Activated naive CD4-positive, alpha-beta T cell treated with anti-CD3 and anti-CD28 coated beads, Interleukin-2, amount 50 U/mL, for 24 hours (primary cell): ENCODE results near the gene PSEN2.
"Not testable (repeated sequence)": the region's sequence is repeated elsewhere in the genome, so short reads cannot be mapped to it uniquely, and the experiment has no call there.

ENCODE experiments used
- H3K27ac Mint-ChIP-seq: one replicate; pipeline ENCODE4 v1.8.0; 2021; ENCODE audit warnings: mild to moderate bottlenecking, mixed read lengths
- H3K27me3 Mint-ChIP-seq: one replicate; pipeline ENCODE4 v1.8.0; 2021; ENCODE audit warnings: mixed read lengths
- H3K36me3 Mint-ChIP-seq: one replicate; pipeline ENCODE4 v1.8.0; 2021; ENCODE audit warnings: mixed read lengths
- H3K4me1 Mint-ChIP-seq: one replicate; pipeline ENCODE4 v1.8.0; 2021; ENCODE audit warnings: mixed read lengths
- H3K4me3 Mint-ChIP-seq: one replicate; pipeline ENCODE4 v1.8.0; 2021; ENCODE audit warnings: mild to moderate bottlenecking, mixed read lengths
- H3K9me3 Mint-ChIP-seq: one replicate; pipeline ENCODE4 v1.8.0; 2021; ENCODE audit warnings: mixed read lengths

The PSEN2 gene

DNA sequence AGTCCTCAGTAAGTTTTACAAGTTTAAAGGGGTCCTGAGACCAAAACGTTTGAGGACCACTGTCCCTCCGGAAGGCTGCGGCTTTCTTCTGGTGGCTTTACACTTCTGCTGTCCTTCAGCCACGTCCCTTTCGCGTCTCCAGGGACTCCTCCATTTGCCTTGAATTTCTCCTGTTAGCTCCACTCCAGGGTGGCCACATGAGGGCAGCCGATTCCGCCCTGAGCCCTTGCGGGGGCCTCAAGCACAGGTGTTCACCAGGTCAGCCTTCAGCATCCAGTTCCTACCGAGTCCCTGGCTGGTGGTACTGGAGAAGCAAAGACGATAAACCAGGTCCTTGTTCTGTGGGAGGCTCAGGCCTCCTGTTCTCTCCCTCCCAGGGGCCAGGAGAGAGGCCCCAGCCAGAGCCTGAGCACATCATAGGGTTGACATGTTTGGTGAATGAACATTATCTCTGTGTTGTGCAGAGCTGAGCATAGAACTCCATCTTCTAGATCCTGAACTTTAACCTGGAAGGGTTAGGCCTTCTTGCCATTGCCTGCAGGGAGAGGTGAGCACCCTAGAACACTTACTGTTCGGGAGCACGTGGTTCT lies 42.3 kb downstream of the PSEN2 start:
- Mint-ChIP-seq H3K27ac (no peak overlapping the region), H3K4me3 (no peak overlapping the region), H3K4me1 (no peaks in the 10 kb centered on the region), H3K36me3 (no peaks in the 10 kb centered on the region), H3K27me3 (no peaks in the 10 kb centered on the region), H3K9me3 (no peaks in the 10 kb centered on the region)

GRCh38 chr1:226915672-226915995 lies 45.2 kb downstream of the PSEN2 start:
- H3K9me3 Mint-ChIP-seq, result no peaks in the 10 kb centered on the region
- H3K36me3 Mint-ChIP-seq, result no peaks in the 10 kb centered on the region
- H3K4me1 Mint-ChIP-seq, result no peaks in the 10 kb centered on the region
- no peak overlapping the region for H3K4me3 Mint-ChIP-seq
- H3K27me3 Mint-ChIP-seq, result no peaks in the 10 kb centered on the region
- no peak overlapping the region for H3K27ac Mint-ChIP-seq

DNA sequence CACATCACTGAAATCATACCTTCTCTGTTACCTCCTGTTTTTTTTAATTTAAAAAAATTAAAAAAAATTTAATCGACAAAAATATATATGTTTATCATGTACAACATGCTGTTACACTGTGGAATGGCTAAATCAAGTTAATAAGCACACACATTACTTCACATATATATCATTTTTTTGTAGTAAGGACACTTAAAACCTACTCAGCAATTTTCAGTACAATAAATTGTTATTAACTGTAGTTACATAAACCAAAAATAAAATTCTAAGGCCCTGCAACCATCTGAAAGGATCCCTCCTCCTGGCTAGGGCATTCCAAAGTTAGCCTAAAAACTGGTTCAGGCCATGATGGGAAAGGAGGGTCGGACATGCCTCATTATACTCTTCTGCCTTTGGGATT lies 46.1 kb downstream of the PSEN2 start:
- Mint-ChIP-seq H3K9me3 (no peaks in the 10 kb centered on the region), H3K27me3 (no peaks in the 10 kb centered on the region), H3K4me3 (no peak overlapping the region), H3K36me3 (no peaks in the 10 kb centered on the region), H3K27ac (no peak overlapping the region), H3K4me1 (no peaks in the 10 kb centered on the region)

DNA sequence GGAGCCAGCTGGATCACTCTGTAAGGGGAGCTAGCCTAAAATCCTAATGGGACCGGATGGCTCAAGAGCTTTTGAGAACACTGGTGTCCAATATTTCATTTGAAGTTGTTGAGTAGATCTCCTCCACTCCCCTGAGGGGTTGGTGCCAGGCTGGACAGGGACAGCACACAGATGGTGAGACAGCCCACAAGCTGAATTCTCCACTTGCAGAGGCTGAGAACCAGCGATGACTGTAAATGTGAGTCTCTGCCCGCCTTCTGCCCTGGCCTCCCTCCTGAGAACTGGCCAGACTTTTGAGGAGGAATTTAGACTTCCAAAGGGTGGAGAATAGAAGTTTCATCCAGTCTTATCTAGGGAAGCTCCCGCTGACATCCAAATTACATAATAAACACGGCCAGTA lies 49.2 kb downstream of the PSEN2 start:
- Mint-ChIP-seq H3K36me3 (no peaks in the 10 kb centered on the region), H3K4me1 (no peaks in the 10 kb centered on the region), H3K27me3 (no peaks in the 10 kb centered on the region), H3K4me3 (no peak overlapping the region), H3K9me3 (no peaks in the 10 kb centered on the region), H3K27ac (no peak overlapping the region)

DNA sequence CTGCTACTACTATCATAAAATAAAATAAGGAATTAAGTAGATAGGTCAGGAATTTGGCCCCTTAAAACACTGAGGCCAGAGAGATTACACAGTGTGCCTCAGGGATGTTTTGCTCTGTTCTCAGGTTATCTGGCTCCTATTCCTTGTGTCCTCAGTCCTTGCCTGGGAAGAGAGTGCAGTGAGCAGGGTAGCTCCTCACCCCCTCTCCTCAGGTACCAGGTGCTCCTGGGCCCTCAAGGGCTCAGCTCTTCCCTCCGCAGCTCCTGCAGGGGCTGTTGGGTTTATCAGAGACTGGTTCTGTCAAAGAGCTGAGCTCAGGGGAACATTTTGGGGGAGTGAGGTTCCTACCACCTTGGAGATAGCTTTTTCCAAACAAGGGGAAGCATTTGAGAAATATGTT lies 49.6 kb downstream of the PSEN2 start:
- no peaks in the 10 kb centered on the region for H3K36me3 Mint-ChIP-seq
- H3K27ac Mint-ChIP-seq, result no peak overlapping the region
- no peaks in the 10 kb centered on the region for H3K9me3 Mint-ChIP-seq
- no peak overlapping the region for H3K4me3 Mint-ChIP-seq
- no peaks in the 10 kb centered on the region for H3K4me1 Mint-ChIP-seq
- H3K27me3 Mint-ChIP-seq, result no peaks in the 10 kb centered on the region

DNA sequence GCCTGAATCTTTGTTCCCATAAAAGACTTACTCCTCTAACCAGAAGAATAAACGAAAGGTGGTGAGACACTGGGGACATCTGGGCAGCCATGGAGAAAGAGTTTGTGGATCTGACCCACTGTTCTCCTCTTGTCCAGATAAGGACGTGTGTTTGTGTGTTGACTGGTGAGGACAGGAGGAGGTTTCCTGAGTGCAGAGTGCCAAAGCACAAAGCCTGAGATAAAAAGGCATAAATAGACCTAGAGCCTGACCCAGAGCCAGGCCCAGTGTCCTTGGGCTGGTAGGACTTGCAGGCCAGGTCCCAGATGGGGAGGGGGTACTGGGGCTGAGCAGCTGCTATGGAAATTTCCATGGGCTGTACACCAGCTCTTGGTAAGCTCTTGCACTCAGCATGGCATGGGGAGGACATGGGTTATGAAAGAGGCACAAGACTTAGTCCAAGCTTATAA lies 50.1 kb downstream of the PSEN2 start:
- Mint-ChIP-seq H3K4me1 (no peaks in the 10 kb centered on the region), H3K4me3 (no peak overlapping the region), H3K27ac (no peak overlapping the region), H3K9me3 (no peaks in the 10 kb centered on the region), H3K36me3 (no peaks in the 10 kb centered on the region), H3K27me3 (no peaks in the 10 kb centered on the region)

GRCh38 chr1:226921504-226921903 lies 51.1 kb downstream of the PSEN2 start:
- Mint-ChIP-seq H3K27me3 (no peaks in the 10 kb centered on the region), H3K9me3 (no peaks in the 10 kb centered on the region), H3K4me1 (no peaks in the 10 kb centered on the region), H3K27ac (no peak overlapping the region), H3K36me3 (no peaks in the 10 kb centered on the region), H3K4me3 (no peak overlapping the region)

- H3K27ac Mint-ChIP-seq, result peak overlapping the region; percentile 41
- not testable (repeated sequence) for H3K9me3 Mint-ChIP-seq, H3K4me1 Mint-ChIP-seq, H3K27me3 Mint-ChIP-seq, H3K4me3 Mint-ChIP-seq, H3K36me3 Mint-ChIP-seq
Observed at GRCh38 chr1:226929260-226930111, 59.1 kb downstream of the PSEN2 start.

- Mint-ChIP-seq H3K9me3 (peaks cover 16% of the 10 kb centered on the region), H3K4me1 (peaks cover 15% of the 10 kb centered on the region), H3K27ac (no peak overlapping the region), H3K4me3 (no peak overlapping the region), H3K36me3 (peaks cover 11% of the 10 kb centered on the region), H3K27me3 (no peaks in the 10 kb centered on the region)
Observed at GRCh38 chr1:226934483-226935237, 64.2 kb downstream of the PSEN2 start.

DNA sequence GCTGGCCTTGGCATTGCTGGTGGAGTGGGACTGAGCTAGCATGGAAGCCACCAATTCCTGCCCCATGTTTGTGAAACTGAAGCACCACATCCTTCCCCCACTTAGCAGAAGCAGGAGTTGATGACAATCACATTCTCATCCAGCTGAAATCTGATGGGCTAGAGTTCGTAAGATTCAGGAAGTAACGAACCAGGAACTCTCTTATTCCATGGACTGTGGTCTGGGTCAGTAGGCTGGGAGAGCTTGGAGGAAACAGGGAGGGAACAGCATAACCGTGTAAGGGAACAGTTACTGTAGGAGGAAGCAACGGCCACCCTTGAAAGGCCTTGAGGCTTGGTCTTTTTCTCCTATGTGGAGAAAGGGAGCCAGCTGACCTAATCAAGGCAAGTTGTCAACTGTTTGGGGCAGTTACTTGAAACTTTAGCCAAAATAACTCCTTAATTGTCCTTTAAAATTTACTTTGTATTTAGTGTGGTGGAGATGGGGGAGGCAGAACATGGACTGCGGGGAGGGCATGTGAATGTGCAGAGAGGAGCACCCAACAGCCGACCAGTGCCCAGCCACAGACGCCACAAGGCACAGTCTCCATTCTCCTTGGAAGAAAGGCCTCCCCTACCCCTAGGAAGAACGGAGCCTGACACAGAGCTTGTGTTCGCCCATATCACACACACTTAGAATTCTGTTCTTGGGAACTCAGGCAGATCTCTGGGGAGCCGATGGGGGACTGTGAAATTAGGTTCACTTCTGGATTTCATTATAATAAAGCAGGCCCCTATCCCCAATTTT lies 67.7 kb downstream of the PSEN2 start:
- Mint-ChIP-seq H3K27me3 (no peaks in the 10 kb centered on the region), H3K27ac (peak overlapping the region; percentile 93), H3K4me1 (peaks cover 38% of the 10 kb centered on the region), H3K9me3 (peaks cover 14% of the 10 kb centered on the region), H3K36me3 (peaks cover 11% of the 10 kb centered on the region), H3K4me3 (peak overlapping the region; percentile 92)

GRCh38 chr1:226938903-226939437 lies 68.6 kb downstream of the PSEN2 start:
- H3K36me3 Mint-ChIP-seq, result peaks cover 11% of the 10 kb centered on the region
- peak overlapping the region; percentile 92 for H3K4me3 Mint-ChIP-seq
- H3K27me3 Mint-ChIP-seq, result no peaks in the 10 kb centered on the region
- H3K9me3 Mint-ChIP-seq, result peaks cover 14% of the 10 kb centered on the region
- peaks cover 47% of the 10 kb centered on the region for H3K4me1 Mint-ChIP-seq
- H3K27ac Mint-ChIP-seq, result peak overlapping the region; percentile 93

DNA sequence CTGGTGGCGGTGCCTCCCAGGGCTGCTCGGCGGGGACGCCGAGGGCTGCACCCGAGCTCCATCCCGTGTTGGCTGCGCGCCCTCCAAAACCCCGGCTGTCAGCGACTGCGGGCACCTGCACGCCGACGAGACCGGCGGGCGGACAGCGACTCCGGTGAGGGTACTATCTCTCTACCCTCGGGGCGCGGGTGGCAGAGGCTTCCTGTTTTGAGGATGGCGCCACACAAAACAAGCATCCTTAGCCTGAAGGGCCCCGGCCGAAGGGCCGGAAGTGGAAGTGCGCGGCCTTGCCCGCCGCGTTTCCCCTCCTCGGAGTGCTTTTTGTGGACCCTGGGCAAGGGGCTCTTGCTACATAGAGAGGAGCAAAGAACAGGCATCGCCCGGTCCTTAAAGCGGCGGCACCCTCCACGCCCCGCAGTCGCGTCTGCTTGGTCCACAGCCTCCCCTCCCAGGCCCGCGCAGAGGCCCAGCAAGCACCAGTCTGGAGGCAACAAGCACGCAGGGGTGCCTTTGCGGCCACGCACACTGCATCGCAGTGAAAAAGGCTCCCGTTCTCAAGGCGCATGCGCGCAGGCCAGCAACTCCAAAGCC lies 69.1 kb downstream of the PSEN2 start:
- H3K36me3 Mint-ChIP-seq, result peaks cover 9% of the 10 kb centered on the region
- peak overlapping the region; percentile 93 for H3K27ac Mint-ChIP-seq
- H3K27me3 Mint-ChIP-seq, result no peaks in the 10 kb centered on the region
- peaks cover 12% of the 10 kb centered on the region for H3K9me3 Mint-ChIP-seq
- peak overlapping the region; percentile 92 for H3K4me3 Mint-ChIP-seq
- H3K4me1 Mint-ChIP-seq, result peaks cover 52% of the 10 kb centered on the region

DNA sequence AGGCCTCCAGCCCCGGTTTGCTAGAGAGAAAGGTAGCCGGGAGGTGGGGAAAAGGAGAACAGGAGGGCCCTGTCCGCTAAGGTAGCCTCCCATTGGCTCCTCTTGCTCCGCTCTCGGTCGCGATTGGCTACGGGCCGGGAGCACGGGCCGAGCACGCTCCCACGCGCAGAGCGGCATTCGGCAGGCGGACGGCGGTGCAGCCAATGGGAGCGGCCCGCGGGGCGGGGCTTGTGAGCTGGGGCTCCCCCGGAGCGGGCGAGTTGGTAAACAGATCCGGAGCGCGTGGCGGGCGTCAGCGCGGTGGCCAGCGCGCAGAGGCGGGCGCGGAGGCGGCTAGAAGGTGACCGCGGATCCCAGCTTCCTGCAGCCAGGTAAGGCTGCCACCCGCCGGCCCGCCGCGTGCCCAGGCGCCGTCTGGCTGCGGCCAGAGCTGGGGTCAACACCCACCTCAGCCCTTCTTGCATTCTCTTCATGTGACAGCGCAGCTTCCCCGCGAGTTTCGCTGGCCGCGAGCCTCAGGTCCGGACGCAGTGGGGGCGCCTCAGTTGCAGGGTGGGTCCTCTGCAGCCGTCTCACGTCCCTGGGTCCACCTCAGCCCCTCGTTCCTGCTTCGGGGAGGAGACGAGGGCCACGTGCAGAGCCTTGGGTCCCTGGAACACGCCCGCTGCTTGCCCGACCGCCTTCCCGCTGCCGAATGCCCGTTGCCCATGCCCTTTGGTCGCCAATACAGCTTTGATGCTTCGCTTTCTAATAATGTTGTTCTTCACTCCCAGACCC lies 69.8 kb downstream of the PSEN2 start, which contains the start of gene COQ8A:
Gene COQ8A (plus strand): TSS at position 266 of the 777 bp plus-strand sequence. CDS start 21,092 bp downstream, outside the sequence.
- peak within 1 kb of the TSS; percentile 92 for H3K4me3 Mint-ChIP-seq
- peaks cover 4% of the 10 kb centered on the region for H3K36me3 Mint-ChIP-seq
- H3K27ac Mint-ChIP-seq, result peak within 1 kb of the TSS; percentile 95
- H3K4me1 Mint-ChIP-seq, result peaks cover 59% of the 10 kb centered on the region
- H3K27me3 Mint-ChIP-seq, result no peaks in the 10 kb centered on the region
- H3K9me3 Mint-ChIP-seq, result peaks cover 5% of the 10 kb centered on the region

DNA sequence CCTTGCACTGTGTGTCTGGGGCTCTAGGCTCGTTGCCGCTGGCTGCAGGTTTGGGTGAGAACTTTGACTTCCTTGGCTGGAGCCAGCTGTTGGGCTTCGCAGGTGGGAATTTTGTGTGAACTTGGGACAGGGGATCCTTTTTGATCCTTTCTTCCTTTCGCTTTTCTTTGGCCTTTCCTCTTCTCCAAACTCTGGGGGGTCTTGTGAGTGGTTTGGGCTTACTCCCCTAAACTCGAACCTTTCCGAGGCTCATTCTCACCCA lies 70.3 kb downstream of the PSEN2 start:
- H3K4me1 Mint-ChIP-seq, result peaks cover 64% of the 10 kb centered on the region
- H3K9me3 Mint-ChIP-seq, result no peaks in the 10 kb centered on the region
- H3K27me3 Mint-ChIP-seq, result no peaks in the 10 kb centered on the region

More for the DNA sequence above, 70.3 kb downstream of the PSEN2 start:
- Mint-ChIP-seq H3K36me3 (no peaks in the 10 kb centered on the region), H3K27ac (peak overlapping the region; percentile 95), H3K4me3 (peak overlapping the region; percentile 92)
